Gastroesophageal sphincter (tissue), 4 donors: Measurements from ENCODE around the gene SHH. TPM values are rescaled to one million over a fixed set of nuclear protein-coding genes. Genes with fewer than 3 reads are reported as not detected.

ENCODE experiments used
- ATAC-seq: fragments of 150-250 bp; one replicate; pipeline ENCODE4 v1.9.1; 2016; ENCODE audit warnings: mild to moderate bottlenecking, moderate library complexity
- H3K27ac ChIP-seq, 4 donors: fragments of 200-600 bp; sonication (generic) in 3 of 4; 1 replicate in 3 of 4; 2 replicates in 1 of 4; pipeline ENCODE4 v1.5.1; 2016 to 2019
- H3K27me3 ChIP-seq: fragments of 200-600 bp; sonication (generic); one replicate; pipeline ENCODE4 v1.5.1; 2019
- H3K36me3 ChIP-seq, 2 donors: fragments of 200-600 bp; sonication (generic); one replicate each; pipeline ENCODE4 v1.5.1; 2019; ENCODE audit warnings: control low read depth in 1 of 2
- H3K4me1 ChIP-seq, 3 donors: fragments of 200-600 bp; sonication (generic); 1 replicate in 2 of 3; 2 replicates in 1 of 3; pipeline ENCODE4 v1.5.1; 2016 to 2019; ENCODE audit warnings: control low read depth in 2 of 3
- H3K4me3 ChIP-seq, 2 donors: fragments of 200-600 bp; sonication (generic); one replicate each; pipeline ENCODE4 v1.5.1; 2019; ENCODE audit warnings: mild to moderate bottlenecking in 1 of 2, moderate library complexity in 1 of 2
- H3K9me3 ChIP-seq, 3 donors: fragments of 200-600 bp; sonication (generic); one replicate each; pipeline ENCODE4 v1.5.1; 2017 to 2019; ENCODE audit warnings: control low read depth in 2 of 3
- EP300 ChIP-seq: sonication (generic); formaldehyde crosslinking; IDR thresholded peaks from one replicate; pipeline ENCODE4 v1.6.1; 2017; ENCODE audit warnings: antibody characterized with exemption, mild to moderate bottlenecking
- POLR2A ChIP-seq, 2 donors: fragments of 450-650 bp; IDR thresholded peaks; one replicate each; pipeline ENCODE4 v1.6.1; 2017; ENCODE audit warnings: antibody characterized with exemption in 2 of 2, mild to moderate bottlenecking in 2 of 2, moderate library complexity in 1 of 2
- POLR2AphosphoS5 ChIP-seq: sonication (generic); formaldehyde crosslinking; IDR thresholded peaks from one replicate; pipeline ENCODE4 v1.6.1; 2017; ENCODE audit warnings: antibody characterized with exemption
- WGBS, 2 donors: methylation state at CpG; one replicate each; pipeline ENCODE4 v1.1.5; 2018; ENCODE audit warnings: low coverage in 1 of 2; 5-methylcytosine and 5-hydroxymethylcytosine counted together
- total RNA-seq, 4 donors: library from RNA; depleted of rRNA; stranded (reverse); fragments of >200 nt; gene quantifications; one replicate each; pipeline ENCODE4 v1.1.0, GENCODE V29; 2016
- TF ChIP-seq, protein P1 (sequence below), 4 experiments: fragments of 200-600 bp in 2 of 4; fragments of 450-650 bp in 2 of 4; sonication (generic) in 1 of 4; IDR thresholded peaks; one replicate each; pipeline ENCODE4 v1.5.1; 2017 to 2019; ENCODE audit warnings: antibody characterized with exemption in 4 of 4, mild to moderate bottlenecking in 2 of 4, moderate library complexity in 2 of 4

The SHH gene
- total RNA-seq, 4 donors from 2014 or later: 0.08 TPM; not detected in 3

DNA sequence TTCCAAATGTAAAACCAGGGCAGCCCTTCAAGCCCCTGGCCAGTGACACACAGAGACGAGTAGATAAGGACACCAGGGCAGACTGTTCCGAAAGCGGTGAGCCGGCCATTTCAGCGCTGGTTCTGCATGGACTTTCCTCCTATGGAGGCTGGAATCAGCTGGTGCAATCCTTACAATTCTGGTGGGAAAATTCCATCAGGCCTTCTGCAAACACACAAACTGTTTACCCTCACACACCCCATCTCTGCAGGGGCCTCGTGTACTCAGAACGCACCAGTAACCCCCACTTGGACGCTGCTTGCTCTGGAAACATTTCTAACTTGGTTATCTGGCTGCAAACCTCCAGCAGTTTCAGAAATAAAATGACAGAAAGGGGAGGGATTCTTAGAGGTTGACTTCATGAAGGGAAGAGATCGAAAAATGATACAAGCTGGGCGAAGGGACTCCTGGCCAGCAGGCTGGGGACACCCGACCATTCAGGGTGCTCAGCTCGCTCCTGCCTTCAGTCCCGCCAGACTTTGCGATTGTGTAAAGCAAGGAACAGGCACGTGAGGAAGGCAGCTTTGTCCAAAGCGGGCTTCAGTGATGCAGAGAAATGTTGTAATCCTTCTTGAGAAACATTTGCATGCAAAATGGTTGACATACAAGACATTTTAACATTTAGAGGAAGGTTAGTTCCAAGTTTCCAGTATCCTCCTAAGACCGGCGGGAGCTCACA, 19.7 kb upstream of the SHH start:
- TF ChIP-seq EP300: no peak
- TF ChIP-seq POLR2AphosphoS5: no peak
- no peak for TF ChIP-seq POLR2A (IDR thresholded peaks at IDR 0.05)
- TF ChIP-seq, protein P1, sequence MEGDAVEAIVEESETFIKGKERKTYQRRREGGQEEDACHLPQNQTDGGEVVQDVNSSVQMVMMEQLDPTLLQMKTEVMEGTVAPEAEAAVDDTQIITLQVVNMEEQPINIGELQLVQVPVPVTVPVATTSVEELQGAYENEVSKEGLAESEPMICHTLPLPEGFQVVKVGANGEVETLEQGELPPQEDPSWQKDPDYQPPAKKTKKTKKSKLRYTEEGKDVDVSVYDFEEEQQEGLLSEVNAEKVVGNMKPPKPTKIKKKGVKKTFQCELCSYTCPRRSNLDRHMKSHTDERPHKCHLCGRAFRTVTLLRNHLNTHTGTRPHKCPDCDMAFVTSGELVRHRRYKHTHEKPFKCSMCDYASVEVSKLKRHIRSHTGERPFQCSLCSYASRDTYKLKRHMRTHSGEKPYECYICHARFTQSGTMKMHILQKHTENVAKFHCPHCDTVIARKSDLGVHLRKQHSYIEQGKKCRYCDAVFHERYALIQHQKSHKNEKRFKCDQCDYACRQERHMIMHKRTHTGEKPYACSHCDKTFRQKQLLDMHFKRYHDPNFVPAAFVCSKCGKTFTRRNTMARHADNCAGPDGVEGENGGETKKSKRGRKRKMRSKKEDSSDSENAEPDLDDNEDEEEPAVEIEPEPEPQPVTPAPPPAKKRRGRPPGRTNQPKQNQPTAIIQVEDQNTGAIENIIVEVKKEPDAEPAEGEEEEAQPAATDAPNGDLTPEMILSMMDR (IDR thresholded peaks at IDR 0.05): no peak
- H3K27me3 ChIP-seq: peaks cover 58% of the 10 kb centered on the region
- ATAC-seq: no peak
- no peaks in the 10 kb centered on the region for H3K9me3 ChIP-seq
- H3K4me3 ChIP-seq: no peak overlapping the region
- 58 to 83% methylated on average over 10 to 11 of the region's 18 CpGs for WGBS, 2 donors
- no peaks in the 10 kb centered on the region for H3K4me1 ChIP-seq
- H3K36me3 ChIP-seq: no peaks in the 10 kb centered on the region
- H3K27ac ChIP-seq: no peak overlapping the region

DNA sequence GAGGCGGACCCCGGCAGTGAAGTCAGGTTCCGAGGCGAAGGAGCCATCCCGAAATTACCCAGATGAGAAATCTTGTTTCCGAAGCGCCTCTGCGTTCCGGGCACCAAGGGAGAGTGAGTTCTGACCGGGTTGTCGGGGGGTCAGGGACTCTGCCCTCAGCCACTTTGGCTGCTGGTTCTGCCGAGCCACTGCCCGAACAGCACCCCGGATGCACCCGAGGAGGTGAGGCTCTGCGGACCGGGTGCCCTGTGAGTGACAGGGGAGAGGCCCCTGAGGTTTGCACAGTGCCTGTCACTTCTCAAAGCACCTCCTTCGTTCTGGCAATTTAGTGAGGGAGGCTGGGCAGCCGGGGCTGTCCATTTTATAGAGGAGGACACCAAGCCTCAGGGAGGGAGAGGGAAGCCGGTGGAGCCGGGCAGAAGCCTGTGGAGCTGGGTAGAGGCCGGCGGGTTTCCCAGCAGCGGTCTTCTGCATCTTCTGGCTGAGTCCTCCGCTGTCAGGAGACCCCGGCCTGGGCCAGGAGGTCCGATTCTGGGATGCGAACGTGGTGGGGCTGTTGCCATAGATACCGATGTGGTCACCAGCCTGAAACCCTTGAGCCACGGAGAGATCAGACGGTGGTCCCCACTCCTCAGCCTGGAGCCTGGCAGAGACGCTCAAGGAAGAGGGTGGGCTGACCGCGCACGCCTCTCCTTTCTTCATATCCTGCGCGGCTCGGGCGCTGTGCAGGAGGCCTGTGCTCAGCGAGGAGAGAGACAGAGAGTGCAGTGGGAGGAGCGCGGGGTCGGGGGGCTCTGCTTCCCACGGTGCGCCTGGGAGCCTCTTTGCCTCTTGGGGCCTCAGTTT, 18.9 kb upstream of the SHH start:
- no peaks in the 10 kb centered on the region for H3K36me3 ChIP-seq
- peaks cover 55% of the 10 kb centered on the region for H3K27me3 ChIP-seq
- ATAC-seq: peak; percentile 22
- 94% methylated on average over 9 of the region's 46 CpGs; no CpG with 5 or more reads in 1 of the 2 donors for WGBS, 2 donors
- H3K27ac ChIP-seq: no peak overlapping the region
- H3K4me1 ChIP-seq: no peaks in the 10 kb centered on the region
- H3K9me3 ChIP-seq: no peaks in the 10 kb centered on the region
- TF ChIP-seq, protein P1 (IDR thresholded peaks at IDR 0.05): no peak
- TF ChIP-seq POLR2AphosphoS5 (no peak), EP300 (no peak), POLR2A (IDR thresholded peaks at IDR 0.05) (no peak)
- no peak overlapping the region for H3K4me3 ChIP-seq

DNA sequence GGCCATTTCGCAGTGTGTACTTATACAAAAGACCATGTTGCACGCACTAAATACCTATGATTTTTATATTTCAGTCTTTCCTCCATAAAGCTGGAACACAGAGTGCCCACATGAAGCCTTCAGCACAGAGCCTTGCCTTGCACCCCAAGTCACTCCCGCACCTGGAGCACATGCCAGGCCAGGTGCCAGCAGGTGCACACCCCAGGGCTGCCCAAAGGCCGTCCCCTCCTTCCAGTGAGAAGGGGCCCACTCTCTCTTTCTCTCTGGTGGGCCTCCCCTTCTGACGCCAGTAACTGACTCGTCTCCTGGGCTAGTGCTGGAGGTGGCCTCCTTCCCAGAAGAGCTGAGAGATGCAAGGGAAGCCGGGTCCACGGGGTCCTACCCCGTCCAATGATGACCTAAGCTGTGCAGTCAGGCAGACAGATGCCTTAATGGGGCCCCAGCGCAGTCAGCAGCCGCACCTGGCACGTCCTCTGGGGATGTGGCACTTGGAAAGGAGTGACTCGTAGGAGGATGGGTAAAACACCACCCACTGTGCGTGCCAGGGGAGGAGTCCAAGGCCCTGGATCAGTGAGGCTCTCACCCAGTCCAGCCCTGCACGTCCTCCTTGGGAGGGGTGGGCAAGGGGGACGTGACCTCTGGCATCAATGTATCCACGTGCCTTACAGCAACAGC, 17.7 kb upstream of the SHH start:
- TF ChIP-seq, protein P1 (IDR thresholded peaks at IDR 0.05): no peak
- TF ChIP-seq POLR2A (IDR thresholded peaks at IDR 0.05) (no peak), POLR2AphosphoS5 (no peak), EP300 (no peak)
- ATAC-seq: no peak
- Histone ChIP-seq H3K27me3 (peaks cover 56% of the 10 kb centered on the region), H3K36me3 (no peaks in the 10 kb centered on the region), H3K27ac (no peak overlapping the region), H3K9me3 (no peaks in the 10 kb centered on the region), H3K4me3 (no peak overlapping the region), H3K4me1 (no peaks in the 10 kb centered on the region)
- WGBS, 2 donors: 84 to 100% methylated on average over 3 to 4 of the region's 17 CpGs

DNA sequence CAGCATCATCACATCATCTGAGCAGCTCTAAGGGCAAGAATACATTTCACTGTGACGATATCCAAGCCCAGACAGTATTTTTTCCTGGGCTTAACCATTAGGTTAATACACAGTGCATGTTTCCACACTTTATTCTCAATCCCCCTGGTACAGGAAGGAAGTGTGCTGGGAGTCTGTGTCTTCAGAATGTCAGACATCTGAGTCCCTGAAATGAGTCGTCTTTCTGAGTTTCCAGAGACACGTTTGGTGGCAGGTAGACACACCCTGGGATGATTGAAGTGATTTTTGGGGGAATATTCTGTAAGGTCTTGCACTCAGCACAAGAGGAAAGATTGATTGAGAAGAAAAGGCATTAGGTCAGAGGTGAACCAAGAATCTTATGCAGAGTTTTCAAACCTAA, 13.1 kb upstream of the SHH start:
- Histone ChIP-seq H3K4me1 (no peaks in the 10 kb centered on the region), H3K27ac (no peak overlapping the region), H3K4me3 (no peak overlapping the region), H3K36me3 (no peaks in the 10 kb centered on the region), H3K9me3 (no peaks in the 10 kb centered on the region), H3K27me3 (peaks cover 70% of the 10 kb centered on the region)
- TF ChIP-seq EP300 (no peak), POLR2AphosphoS5 (no peak), POLR2A (IDR thresholded peaks at IDR 0.05) (no peak)
- TF ChIP-seq, protein P1 (IDR thresholded peaks at IDR 0.05): no peak
- 32 to 33% methylated on average over 2 to 3 of the region's 3 CpGs for WGBS, 2 donors
- no peak for ATAC-seq
